PC-3 (cell line): Measurements from ENCODE around the gene ARHGAP26. TPM values are rescaled to one million over a fixed set of nuclear protein-coding genes. Genes with fewer than 3 reads are reported as not detected.
"Not testable (repeated sequence)": the region's sequence is repeated elsewhere in the genome, so short reads cannot be mapped to it uniquely, and the experiment has no call there.

Experiments
- ATAC-seq: fragments of 200-7000 bp; cut with Tn5 transposase; 2 replicates; pipeline ENCODE4 v1.9.1; 2020; ENCODE audit warnings: mild to moderate bottlenecking, moderate library complexity
- BruUV-seq: library from RNA; stranded (reverse); fragments of 400-500 nt; replicated peaks from 2 replicates; lab custom pipeline; 2021; lab: Mats Ljungman, UMichigan
- CTCF ChIA-PET: fragments of 300-600 bp; sonication (Branson Sonifier 250); formaldehyde crosslinking; loops from one replicate; lab custom pipeline; 2022; ENCODE audit warnings: antibody characterized with exemption; lab: Charles Lee
- POLR2A ChIA-PET: fragments of 300-600 bp; sonication (Branson Sonifier 250); formaldehyde crosslinking; loops from one replicate; lab custom pipeline; 2022; ENCODE audit warnings: antibody characterized with exemption; ENCODE audit not compliant: unreplicated experiment; lab: Charles Lee
- DNase-seq: peaks from one replicate; pipeline ENCODE4 v3.0.0-alpha.2; 2015
- H2AFZ ChIP-seq: fragments of 300-600 bp; sonication (generic); 2 replicates; pipeline ENCODE4 v1.6.0; 2016; ENCODE audit warnings: antibody characterized with exemption, low read length
- H3F3A ChIP-seq: fragments of 300-600 bp; sonication (generic); one replicate; pipeline ENCODE4 v1.6.0; 2017; ENCODE audit warnings: antibody characterized with exemption, low read length, control low read depth, mild to moderate bottlenecking; ENCODE audit not compliant: unreplicated experiment
- H3K27ac ChIP-seq: fragments of 300-600 bp; sonication (generic); 2 replicates; pipeline ENCODE4 v1.5.1; 2016; ENCODE audit warnings: mild to moderate bottlenecking, low read length
- H3K27me3 ChIP-seq: fragments of 300-600 bp; sonication (generic); 2 replicates; pipeline ENCODE4 v1.6.1; 2016; ENCODE audit warnings: low read length, mixed read lengths
- H3K36me3 ChIP-seq: fragments of 300-600 bp; sonication (generic); 2 replicates; pipeline ENCODE4 v1.6.1; 2016; ENCODE audit warnings: low read depth, mixed run types, low read length, mixed read lengths
- H3K4me1 ChIP-seq: fragments of 300-600 bp; sonication (generic); 2 replicates; pipeline ENCODE4 v1.5.1; 2016; ENCODE audit warnings: low read length; ENCODE audit not compliant: insufficient read depth
- H3K4me2 ChIP-seq: fragments of 300-600 bp; sonication (generic); 2 replicates; pipeline ENCODE4 v1.6.0; 2016; ENCODE audit warnings: low read length
- H3K4me3 ChIP-seq: fragments of 300-600 bp; sonication (generic); 2 replicates; pipeline ENCODE4 v1.5.1; 2016; ENCODE audit warnings: mild to moderate bottlenecking, low read length, mixed read lengths
- H3K79me2 ChIP-seq: fragments of 300-600 bp; sonication (generic); 2 replicates; pipeline ENCODE4 v1.6.1; 2017; ENCODE audit warnings: low read length, mixed read lengths
- H3K9ac ChIP-seq: fragments of 300-600 bp; sonication (generic); 2 replicates; pipeline ENCODE4 v1.6.0; 2016; ENCODE audit warnings: mild to moderate bottlenecking, low read length
- H3K9me2 ChIP-seq: fragments of 300-600 bp; sonication (generic); replicated peaks from 2 replicates; pipeline ENCODE4 v1.6.1; 2016; ENCODE audit warnings: mixed run types, low read length, mixed read lengths
- H3K9me3 ChIP-seq: fragments of 300-600 bp; sonication (generic); 2 replicates; pipeline ENCODE4 v1.6.1; 2016; ENCODE audit warnings: low read length, mixed read lengths
- H4K20me1 ChIP-seq: fragments of 300-600 bp; sonication (generic); 2 replicates; pipeline ENCODE4 v1.6.1; 2016; ENCODE audit warnings: low read length, mixed read lengths
- EZH2 ChIP-seq: fragments of 300-600 bp; sonication (generic); IDR thresholded peaks from one replicate; pipeline ENCODE4 v1.6.1; 2017; ENCODE audit warnings: antibody characterized with exemption, mild to moderate bottlenecking, low read length; ENCODE audit not compliant: unreplicated experiment
- EZH2phosphoT487 ChIP-seq: fragments of 300-600 bp; sonication (generic); IDR thresholded peaks from 2 replicates; pipeline ENCODE4 v1.6.1; 2018; ENCODE audit warnings: mild to moderate bottlenecking, antibody characterized with exemption, low read length, borderline replicate concordance
- intact Hi-C: fragments of 100-400 bp; cut with micrococcal nuclease; formaldehyde crosslinking; loops from 2 replicates; pipeline ENCODE4 v1.9.0; 2023
- total RNA-seq: library from RNA; depleted of rRNA; stranded (reverse); fragments of >200 nt; gene quantifications from 2 replicates; pipeline ENCODE4 v1.2.3, GENCODE V29; 2014
- TF ChIP-seq, protein P1 (sequence below): fragments of 300-600 bp; sonication (generic); conservative IDR thresholded peaks from 2 replicates; pipeline ENCODE4 v1.5.1; 2017; ENCODE audit warnings: antibody characterized with exemption, low read depth, mild to moderate bottlenecking, low read length

Gene ARHGAP26
- total RNA-seq, 1 experiment from 2014 or later = 11.7 TPM

DNA sequence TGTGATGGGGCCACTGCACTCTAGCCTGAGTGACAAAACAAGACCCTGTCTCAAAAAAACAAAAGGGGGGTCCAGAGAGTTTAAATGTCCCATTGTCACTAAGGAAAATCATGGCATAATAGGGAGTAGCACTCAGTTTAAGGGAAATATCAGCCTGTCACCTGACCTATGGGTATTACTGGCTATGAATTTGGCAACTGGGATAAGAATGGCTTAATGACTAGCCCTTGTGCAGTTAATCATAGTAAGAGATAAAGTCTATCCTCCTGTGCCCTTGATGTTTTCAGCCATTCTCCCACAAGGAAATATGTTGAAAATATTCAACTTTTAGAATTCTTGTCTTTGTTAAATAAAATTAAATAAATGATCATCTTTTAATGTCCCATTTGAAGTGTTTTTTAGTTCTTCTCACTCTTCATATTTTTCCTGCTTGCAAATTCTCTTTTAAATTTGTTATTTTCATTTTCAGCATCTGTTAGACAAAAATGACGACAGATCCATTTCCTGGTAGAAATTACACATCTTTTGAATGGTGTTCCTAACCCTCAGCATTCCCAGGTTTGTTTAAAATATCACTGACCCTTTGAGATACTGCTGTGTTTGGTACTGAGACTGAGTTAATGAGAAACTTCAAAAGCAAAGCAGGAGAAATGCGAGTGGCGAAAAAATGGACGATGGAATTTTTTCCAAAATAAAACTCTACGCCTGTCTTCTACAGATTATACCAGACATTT, 191.4 kb downstream of the ARHGAP26 start:
- H3K9ac ChIP-seq = no peak overlapping the region
- H3K4me3 ChIP-seq = no peak overlapping the region
- TF ChIP-seq EZH2 (no peak), EZH2phosphoT487 (no peak)
- TF ChIP-seq, protein P1, sequence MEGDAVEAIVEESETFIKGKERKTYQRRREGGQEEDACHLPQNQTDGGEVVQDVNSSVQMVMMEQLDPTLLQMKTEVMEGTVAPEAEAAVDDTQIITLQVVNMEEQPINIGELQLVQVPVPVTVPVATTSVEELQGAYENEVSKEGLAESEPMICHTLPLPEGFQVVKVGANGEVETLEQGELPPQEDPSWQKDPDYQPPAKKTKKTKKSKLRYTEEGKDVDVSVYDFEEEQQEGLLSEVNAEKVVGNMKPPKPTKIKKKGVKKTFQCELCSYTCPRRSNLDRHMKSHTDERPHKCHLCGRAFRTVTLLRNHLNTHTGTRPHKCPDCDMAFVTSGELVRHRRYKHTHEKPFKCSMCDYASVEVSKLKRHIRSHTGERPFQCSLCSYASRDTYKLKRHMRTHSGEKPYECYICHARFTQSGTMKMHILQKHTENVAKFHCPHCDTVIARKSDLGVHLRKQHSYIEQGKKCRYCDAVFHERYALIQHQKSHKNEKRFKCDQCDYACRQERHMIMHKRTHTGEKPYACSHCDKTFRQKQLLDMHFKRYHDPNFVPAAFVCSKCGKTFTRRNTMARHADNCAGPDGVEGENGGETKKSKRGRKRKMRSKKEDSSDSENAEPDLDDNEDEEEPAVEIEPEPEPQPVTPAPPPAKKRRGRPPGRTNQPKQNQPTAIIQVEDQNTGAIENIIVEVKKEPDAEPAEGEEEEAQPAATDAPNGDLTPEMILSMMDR = no peak
- H3K27me3 ChIP-seq = no peaks in the 10 kb centered on the region
- peak overlapping the region; percentile 53; the same call in 1 of the 2 replicates for H3K4me2 ChIP-seq
- ChIA-PET CTCF (no interaction called here), POLR2A (no interaction called here)
- intact Hi-C loops = no loop called here
- no peaks in the 10 kb centered on the region for H3K36me3 ChIP-seq
- ATAC-seq (no peak), DNase-seq (no peak)
- no peaks in the 10 kb centered on the region for H3K79me2 ChIP-seq
- H3K9me3 ChIP-seq = no peaks in the 10 kb centered on the region
- no peaks in the 10 kb centered on the region for H3F3A ChIP-seq
- H3K9me2 ChIP-seq = no peaks in the 10 kb centered on the region
- no peak overlapping the region for H2AFZ ChIP-seq
- BruUV-seq = no TSS peak
- peaks cover 41% of the 10 kb centered on the region for H3K4me1 ChIP-seq
- H4K20me1 ChIP-seq = no peaks in the 10 kb centered on the region
- peak overlapping the region; percentile 19; the same call in 1 of the 2 replicates for H3K27ac ChIP-seq

DNA sequence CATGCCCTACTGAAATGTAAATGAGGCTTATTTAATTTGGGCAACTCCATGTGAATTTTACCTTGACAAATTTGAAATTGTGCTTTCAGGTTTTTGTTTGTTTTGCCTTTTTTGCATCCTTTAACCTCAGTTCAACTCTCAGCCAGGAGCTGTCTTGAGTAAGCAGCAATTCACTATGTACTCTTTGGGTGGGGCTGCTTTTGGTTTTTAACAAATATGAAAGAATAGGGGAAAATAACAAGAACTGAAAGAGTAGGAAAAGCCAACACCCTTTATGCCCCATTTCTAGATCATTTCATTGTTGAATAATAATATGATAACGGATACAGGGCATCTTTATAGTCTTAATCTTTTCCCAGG, 192.0 kb downstream of the ARHGAP26 start:
- no peaks in the 10 kb centered on the region for H3K9me3 ChIP-seq
- H3K9ac ChIP-seq = no peak overlapping the region
- peak; percentile 35 for DNase-seq
- H4K20me1 ChIP-seq = no peaks in the 10 kb centered on the region
- peaks cover 41% of the 10 kb centered on the region for H3K4me1 ChIP-seq
- no peaks in the 10 kb centered on the region for H3K9me2 ChIP-seq
- ChIA-PET POLR2A (no interaction called here), CTCF (no interaction called here)
- no peaks in the 10 kb centered on the region for H3K36me3 ChIP-seq
- no peak overlapping the region for H3K4me3 ChIP-seq
- H3K79me2 ChIP-seq = no peaks in the 10 kb centered on the region
- peak; percentile 25; the same call in 1 of the 2 replicates for ATAC-seq
- peak overlapping the region; percentile 53 for H3K4me2 ChIP-seq
- H2AFZ ChIP-seq = no peak overlapping the region
- BruUV-seq = no TSS peak
- H3F3A ChIP-seq = no peaks in the 10 kb centered on the region
- TF ChIP-seq, protein P1 = no peak
- TF ChIP-seq EZH2 (no peak), EZH2phosphoT487 (no peak)
- intact Hi-C loops = no loop called here
- peak overlapping the region; percentile 41 for H3K27ac ChIP-seq
- H3K27me3 ChIP-seq = no peaks in the 10 kb centered on the region

DNA sequence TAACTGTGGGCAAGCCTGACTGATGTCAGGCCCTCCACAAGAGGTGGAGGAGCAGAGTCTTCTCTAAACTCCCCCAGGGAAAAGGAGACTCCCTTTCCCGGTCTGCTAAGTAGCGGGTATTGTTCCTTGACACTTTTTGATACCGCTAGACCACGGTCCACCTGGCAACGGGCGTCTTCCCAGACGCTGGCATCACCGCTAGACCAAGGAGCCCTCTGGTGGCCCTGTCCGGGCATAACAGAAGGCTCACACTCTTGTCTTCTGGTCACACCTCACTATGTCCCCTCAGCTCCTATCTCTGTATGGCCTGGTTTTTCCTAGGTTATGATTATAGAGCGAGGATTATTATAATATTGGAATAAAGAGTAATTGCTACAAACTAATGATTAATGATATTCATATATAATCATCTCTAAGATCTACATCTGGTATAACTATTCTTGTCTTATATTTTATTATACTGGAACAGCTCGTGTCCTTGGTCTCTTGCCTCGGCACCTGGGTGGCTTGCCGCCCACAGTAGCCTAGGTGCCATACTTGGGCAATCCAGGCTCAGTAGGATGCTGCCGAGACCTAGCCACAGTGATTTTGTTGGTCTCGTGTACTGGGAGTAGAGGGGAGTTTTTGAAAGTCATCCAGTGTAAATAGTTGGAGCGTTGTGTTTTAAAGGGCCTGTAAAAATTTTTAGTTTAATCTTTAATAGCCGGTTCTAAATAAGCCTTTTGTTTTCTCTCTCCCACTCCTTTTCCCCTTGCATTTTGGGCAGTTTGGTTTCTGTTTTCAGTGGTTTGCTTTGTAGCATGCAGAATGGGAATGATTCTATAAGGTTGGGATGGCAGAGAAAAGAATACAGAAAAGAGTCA, 195.3 kb downstream of the ARHGAP26 start:
- H3F3A ChIP-seq, H3K9me3 ChIP-seq, H4K20me1 ChIP-seq, CTCF ChIA-PET, H3K4me3 ChIP-seq, H2AFZ ChIP-seq, H3K79me2 ChIP-seq, H3K9me2 ChIP-seq, H3K36me3 ChIP-seq, H3K27me3 ChIP-seq, BruUV-seq: not testable (repeated sequence)
- Histone ChIP-seq H3K27ac (peak overlapping the region; percentile 36), H3K4me2 (peak overlapping the region; percentile 37; the same call in 1 of the 2 replicates), H3K4me1 (peaks cover 27% of the 10 kb centered on the region), H3K9ac (0 out of 2 replicates have a peak overlapping the region, but pooled peaks have one; percentile 8)
- intact Hi-C loops = loop anchor here (1.0 kb wide), 1 partner anchor 43 kb away; no protein-coding TSS in a partner anchor
- ATAC-seq (peak; percentile 70), DNase-seq (peak; percentile 3)
- POLR2A ChIA-PET = interaction anchor here (0.6 kb wide), 1 partner anchor 1021 kb away, joined by 4 read pairs; no protein-coding TSS in a partner anchor
